Nucleus accumbens (tissue), 56 donors: Measurements from ENCODE around the gene ZNF57.

ENCODE experiments used
- DNase-seq, 56 donors: peaks; one replicate each; lab custom pipeline; 2025; lab: John Stamatoyannopoulos, UW

Gene ZNF57

DNA sequence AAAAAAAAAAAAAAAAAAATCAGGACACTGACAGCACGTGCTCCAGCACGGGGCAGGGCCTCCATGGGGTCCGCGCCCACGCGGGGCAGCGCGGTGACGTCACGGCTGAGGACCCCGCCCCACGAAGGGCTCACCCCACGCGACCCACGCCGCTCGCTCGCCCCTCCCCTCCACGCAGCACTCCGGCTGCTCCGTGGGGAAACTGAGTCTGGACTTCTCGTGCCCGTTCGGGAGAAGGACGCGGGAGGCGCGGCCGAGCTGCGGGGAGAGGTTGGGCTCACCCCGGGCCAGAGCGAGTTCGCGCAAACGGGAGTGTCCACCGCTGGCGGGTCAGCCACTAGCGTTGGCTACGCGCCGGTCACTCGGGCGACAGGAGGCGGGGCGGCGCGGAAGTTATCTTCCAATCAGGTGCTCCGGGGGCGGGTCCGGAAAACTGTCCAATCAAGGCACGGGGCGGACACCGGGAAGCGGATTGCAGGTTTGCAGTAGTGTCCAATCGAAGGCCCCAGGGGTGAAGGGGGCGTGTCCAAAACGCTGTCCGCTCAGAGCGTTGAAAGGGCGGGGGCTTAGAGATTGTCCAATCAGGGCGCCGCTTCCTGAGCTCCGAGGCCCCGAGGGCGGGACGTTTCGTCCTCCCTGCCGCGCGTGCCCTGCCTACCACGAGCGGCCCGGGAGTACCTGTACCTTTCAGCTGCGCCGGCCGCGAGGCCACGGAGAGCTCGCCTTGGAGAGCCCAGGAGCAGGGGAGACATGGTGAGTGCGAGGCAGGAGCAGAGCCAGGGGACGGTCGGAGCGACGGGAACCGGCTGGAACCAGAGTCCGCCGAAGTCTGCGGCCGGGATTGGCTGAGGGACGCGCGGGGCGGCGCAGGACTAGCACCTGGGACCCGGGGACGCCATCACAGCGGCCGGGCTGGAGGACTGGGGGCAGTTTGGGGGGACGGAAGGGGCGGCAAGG is at the start of gene ZNF57:
Gene ZNF57, plus strand, starts transcription at position 633 of the 957 bp plus-strand sequence. Its CDS starts 118 bp downstream, at position 751.
- DNase-seq, result peak; percentile 85 to 100 (median 99)

DNA sequence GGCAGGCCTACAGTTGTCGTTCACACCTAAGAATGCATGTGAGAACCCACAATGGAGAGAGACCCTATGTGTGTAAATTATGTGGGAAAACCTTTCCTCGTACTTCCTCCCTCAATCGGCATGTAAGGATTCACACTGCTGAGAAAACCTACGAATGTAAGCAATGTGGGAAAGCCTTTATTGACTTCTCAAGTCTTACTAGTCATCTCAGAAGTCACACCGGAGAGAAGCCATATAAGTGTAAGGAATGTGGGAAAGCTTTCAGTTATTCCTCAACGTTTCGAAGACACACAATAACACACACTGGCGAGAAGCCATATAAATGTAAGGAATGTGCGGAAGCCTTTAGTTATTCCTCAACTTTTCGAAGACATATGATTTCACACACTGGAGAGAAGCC is 48.1 kb upstream of the ZNF57 start:
- no peak for DNase-seq

DNA sequence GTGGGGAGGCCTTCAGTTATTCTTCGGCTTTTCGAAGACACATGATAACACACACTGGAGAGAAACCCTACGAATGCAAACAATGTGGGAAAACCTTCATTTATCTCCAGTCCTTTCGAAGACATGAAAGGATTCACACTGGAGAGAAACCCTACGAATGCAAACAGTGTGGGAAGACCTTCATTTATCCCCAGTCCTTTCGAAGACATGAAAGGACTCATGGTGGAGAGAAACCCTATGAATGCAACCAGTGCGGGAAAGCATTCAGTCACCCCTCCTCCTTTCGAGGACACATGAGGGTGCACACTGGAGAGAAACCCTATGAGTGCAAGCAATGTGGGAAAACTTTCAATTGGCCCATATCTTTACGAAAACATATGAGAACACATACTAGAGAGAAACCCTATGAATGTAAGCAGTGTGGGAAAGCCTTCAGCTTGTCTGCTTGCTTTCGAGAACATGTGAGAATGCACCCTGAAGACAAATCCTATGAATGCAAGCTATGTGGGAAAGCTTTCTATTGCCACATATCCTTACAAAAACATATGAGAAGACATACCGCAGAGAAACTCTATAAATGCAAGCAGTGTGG is 47.6 kb upstream of the ZNF57 start:
- no peak for DNase-seq

DNA sequence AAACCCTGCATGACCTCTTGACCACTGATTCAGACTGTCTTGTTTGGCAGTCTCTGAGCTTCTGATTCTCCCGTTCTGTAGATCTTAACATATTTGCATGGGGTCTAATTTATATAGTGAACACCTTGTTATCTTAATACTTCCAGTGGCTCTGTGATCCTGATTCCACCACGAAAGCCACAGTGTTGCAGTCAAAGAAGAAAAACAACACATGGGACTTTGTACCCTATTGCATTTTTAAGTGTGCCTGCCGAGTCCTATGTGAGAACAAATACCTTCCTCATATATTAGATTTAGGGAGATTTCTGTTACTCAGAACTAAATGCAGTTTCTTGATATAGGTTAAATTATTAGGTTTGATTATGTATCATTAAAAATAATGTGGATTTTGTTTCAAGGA is 45.9 kb upstream of the ZNF57 start:
- no peak for DNase-seq

DNA sequence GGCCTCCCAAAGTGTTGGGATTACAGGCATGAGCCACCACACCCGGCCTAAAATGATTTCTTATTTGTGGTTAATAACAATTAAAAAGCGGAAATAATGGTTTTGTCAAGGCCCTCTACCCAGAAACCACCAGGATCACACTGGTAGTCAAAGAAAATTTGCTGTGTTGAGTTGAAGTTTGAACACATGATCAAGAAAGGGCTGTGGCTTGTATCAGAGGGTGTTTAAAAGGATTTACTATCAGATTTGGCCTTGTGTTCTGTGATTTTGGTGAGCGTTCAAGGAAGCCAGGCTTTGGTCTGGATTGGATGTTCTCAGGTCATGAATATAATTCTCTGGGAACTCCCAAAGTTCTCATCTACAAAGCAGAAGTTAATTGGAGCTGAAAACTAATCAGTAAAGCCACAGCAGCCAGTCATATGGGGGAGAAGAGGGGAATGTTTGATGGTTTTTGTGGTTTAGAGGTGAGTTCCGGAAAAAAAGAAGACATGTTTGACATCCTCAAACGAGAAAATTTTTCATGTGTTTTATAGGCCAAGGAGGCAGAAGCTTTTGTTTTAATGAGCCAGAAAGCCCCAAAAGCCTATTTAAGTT is 44.2 kb upstream of the ZNF57 start:
- DNase-seq, result no peak

DNA sequence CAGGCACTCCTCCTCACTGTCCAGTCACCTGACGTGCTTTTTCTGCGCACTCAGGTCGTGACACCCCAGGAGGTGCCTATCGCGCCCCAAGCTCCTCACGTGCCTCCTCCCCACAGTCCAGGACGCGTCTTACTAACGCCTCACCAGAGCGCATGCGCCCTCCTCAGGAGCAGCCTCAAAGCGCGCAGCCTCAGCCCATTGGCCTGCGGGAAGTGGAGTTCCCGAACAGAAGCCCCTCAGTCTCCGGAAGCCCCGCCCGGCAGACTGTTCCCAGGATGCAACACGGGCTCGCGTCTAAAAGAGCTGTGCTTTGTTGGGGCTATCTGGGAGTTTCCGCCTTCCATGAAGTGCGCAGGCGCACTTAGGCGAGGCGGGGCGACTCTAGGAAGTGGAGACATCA is 41.9 kb upstream of the ZNF57 start:
- no peak for DNase-seq

DNA sequence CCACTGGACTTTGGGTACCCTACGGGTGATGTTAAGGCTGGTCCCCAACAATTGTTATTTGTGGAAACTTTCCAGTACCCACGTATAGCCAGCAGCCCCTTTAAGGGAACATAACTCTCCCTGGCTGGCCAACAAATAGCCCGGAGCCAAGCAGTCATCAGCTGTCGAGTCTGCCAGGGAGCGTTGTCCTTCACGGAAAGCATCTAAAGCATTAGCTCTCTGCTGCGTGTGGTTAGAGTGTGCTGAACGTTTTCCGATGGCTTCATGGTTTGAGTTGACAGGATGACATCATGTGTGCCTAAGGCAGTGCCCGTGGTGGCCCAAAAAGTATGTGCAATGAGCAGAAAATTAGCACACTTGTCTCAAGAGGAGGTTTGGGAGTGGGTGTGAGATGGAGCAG is 36.9 kb upstream of the ZNF57 start:
- no peak for DNase-seq

DNA sequence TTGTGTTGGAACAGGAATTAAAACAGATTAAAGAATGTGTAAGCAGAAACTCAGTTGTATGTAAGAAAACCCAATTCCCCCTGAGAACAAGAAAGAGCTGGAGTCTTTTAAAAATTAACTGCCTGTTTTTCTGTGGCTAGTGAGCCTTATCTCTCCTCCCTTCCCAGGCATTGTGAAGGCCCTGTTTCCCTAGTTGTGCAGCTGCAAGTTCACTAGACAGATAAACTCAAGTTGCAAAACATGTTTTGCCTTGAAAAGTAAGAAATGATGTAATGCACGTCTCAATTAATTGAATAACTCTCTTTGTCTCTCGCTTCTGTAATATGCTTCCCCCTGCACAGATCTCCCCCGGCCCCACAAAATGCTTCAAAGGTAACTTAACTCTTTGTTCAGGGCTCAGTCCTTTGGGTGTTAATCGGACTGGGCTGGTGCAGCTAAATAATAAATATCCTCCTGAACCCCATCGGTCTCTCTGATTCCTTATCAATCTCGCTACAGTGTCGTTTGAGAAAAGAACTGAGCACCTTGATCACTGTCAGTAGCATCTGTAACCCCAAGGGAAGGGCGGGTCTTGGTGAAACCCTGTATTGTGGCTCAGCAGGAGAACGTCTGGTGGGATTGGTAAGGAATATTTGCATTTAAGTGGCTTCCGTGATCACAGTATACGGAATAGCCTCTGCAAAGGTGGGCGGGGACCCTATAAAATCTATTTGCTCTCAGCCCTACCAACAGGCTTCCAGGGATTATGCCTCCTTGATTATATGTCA is 35.2 kb upstream of the ZNF57 start:
- no peak for DNase-seq

DNA sequence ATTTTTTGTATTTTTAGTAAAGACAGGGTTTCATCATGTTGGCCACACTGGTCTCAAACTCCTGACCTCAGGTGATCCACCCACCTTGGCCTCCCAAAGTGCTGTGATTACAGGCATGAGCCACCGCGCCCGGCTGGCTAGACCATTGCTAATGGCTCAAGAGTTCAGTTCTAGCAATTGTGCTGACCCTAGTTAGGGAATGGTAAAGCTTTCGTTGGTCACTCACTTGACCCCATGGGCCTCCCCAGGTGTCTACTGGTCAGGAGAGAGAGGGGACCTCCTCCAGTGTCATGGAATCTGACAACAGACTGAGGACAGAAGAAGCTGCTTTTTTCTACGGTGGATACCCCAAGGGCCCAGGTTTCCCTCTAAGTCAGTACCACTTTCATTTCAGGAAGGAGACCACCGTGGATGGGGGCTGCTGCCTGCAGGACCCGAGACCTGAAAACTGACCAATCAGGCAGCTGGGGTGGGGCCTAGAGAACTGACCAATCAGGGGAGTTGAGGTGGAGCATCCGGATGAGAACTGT is 34.2 kb upstream of the ZNF57 start:
- no peak for DNase-seq

DNA sequence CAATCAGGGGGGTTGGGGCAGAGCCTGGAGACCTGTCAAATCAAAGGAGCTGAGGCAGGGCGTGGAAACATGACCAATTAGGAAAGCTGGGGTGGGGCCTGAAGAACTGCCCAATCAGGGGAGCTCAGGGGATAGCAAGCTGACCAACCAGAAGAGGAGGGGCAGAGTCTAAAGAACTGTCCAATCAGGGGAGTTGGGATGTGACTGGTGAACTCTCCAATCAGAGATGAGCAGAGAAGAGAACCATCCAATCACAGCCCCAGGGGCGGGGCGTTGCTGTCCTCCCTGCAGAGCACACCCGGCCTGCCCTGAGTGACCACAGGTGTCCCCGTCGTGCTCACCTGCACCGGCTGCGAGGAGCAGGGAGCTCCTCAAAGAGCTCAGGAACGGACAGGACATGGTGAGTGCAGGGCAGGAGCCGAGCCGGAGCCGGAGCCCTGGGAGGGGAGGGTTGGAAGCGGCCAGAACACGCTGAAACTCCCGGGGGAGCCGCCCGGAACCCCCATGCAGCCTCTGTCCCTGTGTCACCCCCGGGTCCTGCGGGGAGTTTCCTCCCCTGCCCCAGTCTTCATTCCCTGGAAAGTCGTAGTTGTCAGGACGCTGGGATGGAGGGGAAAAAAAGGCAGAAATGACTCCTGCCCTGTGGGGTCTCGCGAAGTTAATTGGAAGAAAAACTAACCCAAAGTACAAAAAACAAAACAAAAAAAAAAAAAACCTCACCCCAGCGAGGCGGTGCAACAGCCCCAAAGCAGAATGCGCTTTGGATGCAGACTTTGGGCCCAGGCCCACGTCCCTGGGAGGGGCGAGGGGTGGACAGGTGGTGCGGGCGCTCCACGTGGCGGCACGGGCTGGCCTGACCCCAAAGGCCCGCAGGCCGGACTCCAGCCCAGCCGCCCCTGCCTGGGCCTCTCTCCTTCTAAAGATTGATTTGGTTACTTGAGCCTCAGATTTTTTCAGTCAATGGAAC is 33.4 kb upstream of the ZNF57 start, which contains the start of gene ZNF556:
Gene ZNF556, plus strand, starts transcription at position 311 of the 967 bp plus-strand sequence. Its CDS starts 87 bp downstream, at position 398.
- peak in 5 of 56 donors; percentile 12 to 42 (median 19) for DNase-seq

DNA sequence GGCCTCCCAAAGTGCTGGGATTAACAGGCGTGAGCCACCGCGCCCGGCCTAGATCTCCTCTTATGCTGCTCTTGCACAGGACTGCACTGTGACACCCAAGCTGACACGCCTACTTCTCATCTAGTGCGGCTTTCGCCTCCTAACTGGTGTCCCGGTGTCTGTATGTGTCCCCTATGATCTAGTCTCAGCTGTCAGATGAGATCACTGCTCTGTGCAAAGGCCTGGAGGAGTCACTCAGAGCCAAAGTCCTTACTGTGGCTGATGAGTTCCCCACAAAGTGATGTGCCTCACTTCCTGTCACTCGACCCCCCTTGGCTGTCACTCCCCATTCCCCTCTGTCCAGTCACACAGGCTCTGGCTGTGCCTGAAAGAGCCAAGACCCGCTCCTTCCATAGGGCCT is 31.1 kb upstream of the ZNF57 start:
- DNase-seq, result no peak

DNA sequence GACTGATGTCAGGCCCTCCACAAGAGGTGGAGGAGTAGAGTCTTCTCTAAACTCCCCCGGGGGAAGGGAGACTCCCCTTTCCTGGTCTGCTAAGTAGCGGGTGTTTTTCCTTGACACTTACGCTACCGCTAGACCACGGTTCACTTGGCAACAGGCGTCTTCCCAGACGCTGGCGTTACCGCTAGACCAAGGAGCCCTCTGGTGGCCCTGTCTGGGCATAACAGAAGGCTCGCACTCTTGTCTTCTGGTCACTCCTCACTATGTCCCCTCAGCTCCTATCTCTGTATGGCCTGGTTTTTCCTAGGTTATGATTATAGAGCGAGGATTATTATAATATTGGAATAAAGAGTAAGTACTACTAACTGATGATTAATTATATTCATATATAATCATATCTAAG is 28.6 kb upstream of the ZNF57 start:
- peak in 3 of 56 donors; percentile 2 to 5 (median 2) for DNase-seq

DNA sequence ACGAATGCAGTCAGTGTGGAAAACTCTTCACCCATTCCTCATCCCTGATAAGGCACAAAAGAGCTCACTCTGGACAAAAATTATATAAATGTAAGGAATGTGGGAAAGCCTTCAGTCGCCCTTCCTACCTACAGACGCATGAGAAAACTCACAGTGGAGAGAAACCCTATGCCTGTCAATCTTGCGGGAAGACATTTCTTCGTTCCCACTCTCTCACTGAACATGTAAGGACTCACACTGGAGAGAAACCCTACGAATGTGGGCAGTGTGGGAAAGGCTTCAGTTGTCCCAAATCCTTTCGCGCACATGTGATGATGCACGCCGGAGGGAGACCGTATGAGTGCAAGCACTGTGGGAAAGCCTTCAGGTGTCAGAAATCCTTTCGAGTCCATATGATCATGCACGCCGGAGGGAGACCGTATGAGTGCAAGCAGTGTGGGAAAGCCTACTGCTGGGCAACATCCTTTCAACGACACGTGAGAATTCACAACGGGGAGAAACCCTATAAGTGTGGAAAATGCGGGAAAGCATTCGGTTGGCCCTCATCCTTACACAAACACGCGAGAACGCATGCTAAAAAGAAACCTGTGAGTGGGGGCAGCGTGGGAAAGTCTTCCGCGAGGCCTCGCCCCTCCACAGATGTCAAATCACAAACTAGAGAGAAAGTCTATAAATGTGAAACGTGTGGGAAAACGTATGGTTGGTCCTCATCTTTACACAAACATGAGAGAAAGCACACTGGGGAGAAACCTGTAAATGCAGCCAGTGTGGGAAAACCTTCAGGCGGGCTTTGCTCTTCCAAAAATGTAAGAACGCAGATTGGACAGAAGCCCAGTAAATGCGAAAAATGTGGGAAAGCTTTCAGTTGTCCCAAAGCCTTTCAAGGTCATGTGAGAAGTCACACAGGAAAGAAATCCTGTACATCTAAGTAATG is 23.1 kb upstream of the ZNF57 start:
- DNase-seq, result no peak

DNA sequence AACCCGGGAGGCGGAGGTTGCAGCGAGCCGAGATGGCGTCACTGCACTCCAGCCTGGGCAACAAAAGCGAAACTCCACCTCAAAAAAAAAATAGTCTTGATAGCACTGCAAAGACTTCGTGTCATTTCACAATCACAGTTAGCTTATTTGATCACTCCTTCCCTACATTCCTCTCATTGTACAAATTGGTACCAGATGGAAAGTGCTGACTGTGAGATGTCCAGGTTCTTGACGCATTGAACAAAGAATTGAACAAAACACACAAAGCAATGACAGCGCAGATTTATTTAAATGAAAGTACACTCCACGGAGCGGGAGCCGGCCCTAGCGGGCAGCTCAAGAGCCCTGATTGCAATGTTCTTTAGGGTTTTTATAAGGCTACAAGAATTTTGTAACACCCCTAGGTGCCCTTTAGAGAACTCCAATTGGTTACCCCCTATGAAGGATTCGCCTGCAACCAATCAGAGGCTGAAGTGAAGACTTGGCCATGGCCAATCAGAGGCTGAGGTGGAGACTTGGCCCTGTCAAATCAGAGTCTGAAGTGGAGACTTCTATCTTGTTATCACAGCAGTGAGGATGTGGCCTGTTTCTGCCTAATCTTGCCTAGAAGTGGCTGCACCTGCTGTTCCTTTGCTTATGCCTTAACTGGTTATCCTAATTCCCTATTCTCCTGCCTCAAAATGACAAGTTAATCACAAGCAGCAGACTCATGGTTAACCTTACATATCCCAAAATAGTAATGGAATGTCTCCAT is 16.9 kb upstream of the ZNF57 start:
- DNase-seq, result no peak

DNA sequence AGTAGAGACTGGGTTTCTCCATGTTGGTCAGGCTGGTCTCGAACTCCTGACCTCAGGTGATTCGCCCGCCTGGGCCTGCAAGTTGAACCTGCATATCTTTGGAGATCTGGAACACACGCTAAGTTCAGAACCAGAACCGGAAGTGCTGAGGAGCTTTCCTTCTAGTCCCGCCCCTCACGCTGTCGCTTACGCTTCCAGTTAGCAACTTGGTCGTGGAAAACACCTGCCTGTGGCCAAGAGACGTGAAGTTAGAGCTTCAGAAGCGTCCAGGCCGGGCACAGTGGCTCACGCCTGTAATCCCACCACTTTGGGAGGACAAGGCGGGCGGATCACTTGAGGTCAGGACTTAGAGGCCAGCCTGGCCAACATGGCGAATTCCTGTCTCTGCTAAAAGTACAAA is 15.0 kb upstream of the ZNF57 start:
- no peak for DNase-seq

DNA sequence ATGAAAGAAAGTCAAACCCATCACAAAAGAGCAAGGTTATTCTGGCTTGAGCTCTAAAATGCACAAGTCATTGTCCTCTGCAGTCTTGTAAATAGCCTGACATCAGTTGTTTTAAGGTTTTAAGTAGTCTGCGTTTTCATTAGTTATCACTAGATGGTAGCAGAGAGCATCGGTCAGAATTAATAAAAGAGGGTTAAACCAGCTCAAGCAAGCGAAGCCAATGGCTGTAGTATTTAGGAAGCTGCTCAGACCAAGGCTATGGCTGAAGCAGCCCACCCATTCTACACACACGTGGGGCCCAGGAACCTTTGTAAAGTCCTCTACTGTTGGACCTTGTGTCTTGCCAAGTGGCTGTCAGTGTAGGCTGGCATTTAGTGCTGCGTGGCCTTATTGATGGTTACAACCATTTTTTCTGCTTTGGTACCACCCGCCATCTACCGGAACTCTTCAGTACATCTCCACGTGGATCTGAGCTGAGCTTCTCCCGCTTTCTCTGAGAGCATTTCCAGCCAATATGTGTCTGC is 13.3 kb upstream of the ZNF57 start:
- DNase-seq, result peak in 27 of 56 donors; percentile 3 to 70 (median 19)

DNA sequence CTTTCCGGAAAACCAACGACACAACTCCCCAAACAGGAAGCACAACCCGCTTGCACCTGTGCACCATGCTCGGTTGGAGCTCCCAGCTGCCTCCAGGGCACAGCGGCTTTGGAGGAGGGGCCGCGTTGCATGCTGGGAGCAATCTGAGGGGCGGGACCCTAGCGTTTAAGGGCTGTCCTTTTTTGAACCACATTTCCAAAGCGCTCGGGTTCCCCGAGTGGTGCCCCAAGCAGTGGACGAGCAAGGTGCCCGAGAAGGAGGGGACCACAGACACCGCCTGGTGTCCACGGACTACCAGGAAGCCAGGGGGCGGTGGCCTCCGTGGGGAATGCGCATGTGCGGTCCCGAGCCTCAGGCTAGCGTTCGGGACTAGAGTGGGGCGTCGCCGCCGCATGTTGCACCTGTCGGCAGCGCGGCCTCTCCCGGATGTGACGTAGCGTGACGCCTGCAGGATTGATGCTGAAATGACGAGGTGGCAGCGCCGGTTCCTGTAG is 11.9 kb upstream of the ZNF57 start:
- DNase-seq, result peak in 6 of 56 donors; percentile 3 to 37 (median 20)
